Left kidney (tissue), 2 donors: ENCODE measurements around the gene GDF7. TPM values are rescaled to one million over a fixed set of nuclear protein-coding genes. Genes with fewer than 3 reads are reported as not detected.

Experiments used
- DNase-seq: peaks from one replicate; pipeline ENCODE4 v3.0.0-alpha.2; 2013
- polyA plus RNA-seq: library from polyadenylated mRNA; unstranded; fragments of 120-200 nt; gene quantifications from one replicate; pipeline ENCODE4 v1.2.1, GENCODE V29; 2013; ENCODE audit not compliant: insufficient read length

Gene GDF7
- polyA plus RNA-seq, 1 donor = 2.6 TPM

DNA sequence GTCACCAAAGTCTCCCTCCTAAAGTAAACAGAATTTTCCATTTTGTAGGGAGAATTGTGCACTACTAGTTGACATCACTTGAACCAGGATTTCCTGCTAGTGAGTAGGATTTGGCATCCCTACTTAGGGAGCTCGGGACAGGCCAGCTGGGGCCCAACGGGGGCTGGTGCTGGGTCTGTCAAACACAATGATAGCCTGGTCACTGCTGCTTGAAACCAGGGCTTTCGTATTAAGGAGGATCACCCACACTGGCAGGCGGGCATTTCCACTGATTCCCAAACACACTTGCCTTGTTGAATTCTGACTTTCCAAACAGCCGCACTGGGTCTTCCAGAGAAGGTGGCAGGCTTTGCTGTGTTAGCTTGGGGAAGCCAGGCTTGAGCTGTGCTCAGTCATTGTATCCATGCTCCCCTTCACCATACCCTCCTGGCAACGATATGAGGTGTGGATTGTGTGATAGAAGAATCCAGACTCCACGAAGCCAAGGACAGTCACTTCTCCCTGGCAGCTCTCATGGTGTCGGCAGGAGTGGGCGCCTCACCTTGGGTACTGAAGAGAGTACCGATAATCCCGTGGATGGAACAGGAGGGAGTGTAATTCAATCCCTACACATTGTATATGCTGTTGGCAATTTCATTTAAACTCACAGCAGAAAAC is 7.5 kb downstream of the GDF7 start:
- DNase-seq = no peak

DNA sequence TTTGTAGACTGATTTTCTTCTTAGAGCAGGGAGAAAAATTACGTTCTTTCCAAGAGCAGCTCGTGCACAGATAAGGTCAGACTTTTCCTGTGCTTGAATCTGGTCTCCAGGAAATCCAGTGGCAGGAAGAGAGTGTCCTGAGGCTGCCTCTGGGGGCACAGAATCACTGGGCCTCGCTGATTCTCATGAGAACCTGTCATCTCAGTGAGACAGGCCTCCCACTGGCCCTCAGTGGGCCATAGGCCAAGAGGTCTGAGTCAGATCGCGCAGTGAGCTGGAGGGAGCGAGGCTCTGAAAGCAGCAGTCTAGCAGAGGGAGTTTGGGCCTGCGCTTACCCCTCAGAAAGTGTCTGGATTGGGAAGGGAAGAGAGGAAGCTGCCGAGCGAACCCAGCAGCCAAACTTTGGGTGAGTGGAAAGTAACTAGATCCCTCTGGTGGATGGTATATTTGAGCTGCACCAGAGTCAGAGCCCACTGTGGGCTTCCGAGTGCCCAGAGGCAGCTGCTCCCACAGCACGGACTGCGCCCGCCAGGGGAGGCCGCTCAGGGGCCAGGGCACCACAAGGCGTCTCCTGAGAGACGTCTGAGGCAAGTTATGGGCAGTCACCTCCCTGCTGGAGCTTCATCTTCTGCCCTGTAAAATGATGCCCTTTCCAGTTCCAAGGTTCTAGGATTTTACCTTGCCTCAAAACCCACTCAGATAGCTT is 8.2 kb downstream of the GDF7 start:
- no peak for DNase-seq

DNA sequence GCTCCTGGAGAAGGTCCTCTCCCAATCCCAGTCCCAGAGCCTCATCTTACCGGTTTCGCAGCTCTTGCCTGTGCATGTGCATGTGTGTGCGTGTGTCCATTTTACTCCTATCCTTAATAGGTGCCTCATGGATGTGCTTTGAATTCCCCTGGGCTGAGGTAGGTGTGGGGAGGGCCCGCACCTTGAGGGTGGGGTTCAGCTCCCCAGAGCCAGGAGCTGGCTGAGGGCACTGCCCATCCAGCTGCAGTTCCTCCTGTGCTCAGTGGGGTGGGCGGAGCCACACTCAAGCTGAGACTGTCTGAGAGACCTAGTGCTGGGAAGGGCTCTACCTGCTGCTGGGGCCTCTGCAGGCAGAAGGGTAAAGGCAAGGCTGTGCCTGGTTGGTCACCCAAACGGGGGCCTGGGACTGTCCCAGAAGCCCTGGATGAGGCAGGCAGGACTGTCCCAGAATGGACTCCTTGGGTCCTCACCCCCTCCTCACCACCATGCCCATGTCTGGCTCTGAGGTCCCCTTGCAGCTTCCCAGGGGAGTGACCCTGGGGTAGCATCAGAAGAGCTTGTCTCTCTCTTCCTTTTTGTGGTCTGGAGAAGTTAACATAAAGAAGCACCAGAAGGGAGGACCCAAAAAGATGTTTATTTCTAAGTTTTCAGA is 8.9 kb downstream of the GDF7 start:
- no peak for DNase-seq

DNA sequence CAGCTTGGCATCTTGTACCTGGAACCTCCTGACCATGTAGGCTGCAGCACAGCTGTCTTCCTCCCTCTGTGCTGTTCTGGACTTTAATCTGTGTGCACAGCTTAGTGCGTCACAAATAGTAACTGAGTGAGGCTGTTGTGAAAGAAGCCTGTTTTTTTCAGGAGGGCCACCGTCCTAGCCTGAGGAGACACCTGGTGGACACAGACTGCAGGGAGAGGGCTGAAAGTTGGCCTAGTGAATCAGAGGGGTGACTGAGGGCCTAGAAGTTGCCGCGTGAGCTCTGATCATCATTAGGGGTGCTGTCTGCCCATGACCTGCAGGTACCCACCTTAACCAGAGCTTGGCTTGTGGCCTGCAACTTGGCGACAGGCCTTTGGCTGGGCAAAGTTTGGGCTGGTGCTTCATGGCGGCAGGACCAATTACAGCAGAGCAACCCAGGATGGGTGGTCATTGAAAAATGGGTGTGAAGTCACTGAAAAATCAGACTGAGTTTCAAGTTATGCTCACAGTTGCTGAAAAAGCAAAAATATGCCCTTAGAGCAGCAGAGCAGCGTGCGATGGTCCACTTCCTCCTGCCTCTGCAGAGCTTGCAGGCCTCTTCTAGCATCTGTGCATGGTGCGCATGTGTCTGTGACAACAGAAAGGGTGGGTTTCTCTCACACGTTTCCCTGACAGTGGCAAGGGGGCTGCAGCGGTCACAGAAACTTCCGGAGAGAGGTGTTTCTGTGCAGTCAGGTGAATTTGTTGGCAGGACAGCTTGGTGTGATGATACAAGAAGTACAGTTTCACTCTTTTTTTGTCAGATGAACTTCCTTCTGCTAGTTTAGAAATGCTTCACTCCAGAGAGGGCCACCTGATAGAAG is 9.6 kb downstream of the GDF7 start:
- no peak for DNase-seq

DNA sequence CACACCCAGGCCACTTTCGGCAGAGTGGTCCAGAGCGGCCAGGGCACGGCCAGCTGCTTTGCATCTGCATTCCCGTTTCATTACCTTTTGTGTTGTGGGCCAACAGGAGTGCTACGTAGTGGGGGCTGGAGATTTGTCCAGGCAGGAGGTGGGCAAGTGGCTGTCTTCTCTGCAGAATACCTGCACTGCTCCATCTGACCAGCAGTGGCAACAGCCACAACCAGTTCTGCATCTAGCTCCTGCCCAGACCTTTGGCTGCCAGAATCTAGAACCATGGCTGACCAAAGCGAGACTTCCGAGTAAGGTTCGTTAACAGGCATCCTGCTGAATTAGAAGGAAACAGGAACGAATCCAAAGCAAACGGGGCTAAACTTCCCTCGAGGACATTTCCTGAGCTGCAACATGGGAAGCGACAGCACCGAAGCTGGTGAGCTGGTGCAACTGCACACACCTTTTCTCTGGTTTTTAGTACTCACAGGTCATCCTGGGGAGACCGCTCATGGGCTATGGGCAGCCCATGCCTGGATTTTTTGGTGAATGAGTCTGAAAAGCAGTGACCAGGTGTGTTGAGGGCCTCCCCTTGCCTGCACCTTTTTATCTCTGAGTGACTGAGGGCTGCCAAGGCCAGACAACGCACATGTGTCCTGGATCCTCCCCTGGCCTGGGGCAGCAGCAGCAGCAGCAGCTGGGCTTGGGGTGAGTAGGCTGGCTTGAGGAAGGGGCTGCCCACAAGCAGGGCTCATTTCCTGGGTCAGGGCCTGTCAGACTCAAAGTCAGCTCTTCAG is 10.5 kb downstream of the GDF7 start:
- no peak for DNase-seq

DNA sequence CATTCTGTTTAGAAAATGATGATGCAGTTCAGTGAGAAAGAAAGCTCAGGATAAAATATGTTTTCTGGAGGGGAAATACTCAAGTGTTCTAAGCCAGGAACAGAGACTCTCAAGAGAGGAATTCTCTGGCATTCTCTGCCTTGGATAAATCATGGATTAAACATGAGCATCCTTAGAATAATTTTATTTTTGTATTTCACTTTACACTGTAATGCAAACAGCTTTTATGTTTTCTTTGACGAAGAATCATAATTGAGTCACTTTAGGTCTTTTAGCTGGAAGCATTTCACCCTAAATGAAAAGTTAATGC is 11.1 kb downstream of the GDF7 start:
- DNase-seq = no peak

DNA sequence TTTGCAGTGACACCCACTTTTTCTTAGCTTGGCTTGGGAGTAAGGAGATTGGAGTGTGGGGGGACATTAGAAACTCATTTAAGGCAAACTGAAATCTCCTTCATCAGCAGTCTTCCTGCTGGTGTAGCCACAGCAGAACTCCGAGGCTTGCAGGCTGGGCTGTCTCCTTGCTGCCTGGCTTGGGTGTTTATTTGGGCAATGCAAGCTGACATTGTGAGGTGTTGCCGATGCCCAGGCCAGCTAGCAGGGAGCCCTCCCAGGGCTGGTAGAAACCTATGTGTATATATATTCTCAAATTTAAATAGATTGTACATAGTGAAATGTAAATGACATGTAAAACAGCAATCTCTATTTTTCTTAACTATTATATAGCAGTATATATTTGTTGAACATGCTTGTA is 11.8 kb downstream of the GDF7 start:
- DNase-seq = no peak

DNA sequence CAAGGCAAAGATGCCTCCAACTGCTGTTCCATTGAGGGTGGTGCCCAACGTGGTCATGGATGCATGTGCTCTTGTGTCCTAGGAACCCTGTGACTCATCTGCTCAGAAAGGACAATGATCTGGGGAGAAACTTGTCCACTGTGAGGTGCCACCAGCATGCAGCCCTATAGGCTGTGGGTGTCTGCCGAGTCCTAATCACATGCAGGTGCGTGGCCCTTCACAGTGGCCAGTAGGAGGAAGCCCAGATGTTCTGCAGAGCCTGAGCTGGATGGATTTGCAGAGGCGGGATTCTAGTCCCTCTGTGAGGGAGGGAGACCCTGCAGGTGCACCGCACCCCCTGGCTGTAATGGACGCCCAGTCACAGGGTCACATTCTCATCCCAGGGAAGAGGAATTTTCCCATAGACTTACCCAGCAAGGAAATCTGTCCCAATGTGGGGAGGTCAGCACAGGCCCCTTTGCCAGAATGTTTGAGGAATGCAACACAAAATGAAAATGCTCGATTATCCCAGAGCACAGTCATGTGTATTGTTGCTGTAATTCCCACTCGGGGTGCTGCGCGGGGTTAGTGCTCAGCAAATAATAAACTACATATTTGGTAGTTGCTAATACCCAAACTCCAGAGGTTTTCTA is 13.9 kb downstream of the GDF7 start:
- DNase-seq = no peak

DNA sequence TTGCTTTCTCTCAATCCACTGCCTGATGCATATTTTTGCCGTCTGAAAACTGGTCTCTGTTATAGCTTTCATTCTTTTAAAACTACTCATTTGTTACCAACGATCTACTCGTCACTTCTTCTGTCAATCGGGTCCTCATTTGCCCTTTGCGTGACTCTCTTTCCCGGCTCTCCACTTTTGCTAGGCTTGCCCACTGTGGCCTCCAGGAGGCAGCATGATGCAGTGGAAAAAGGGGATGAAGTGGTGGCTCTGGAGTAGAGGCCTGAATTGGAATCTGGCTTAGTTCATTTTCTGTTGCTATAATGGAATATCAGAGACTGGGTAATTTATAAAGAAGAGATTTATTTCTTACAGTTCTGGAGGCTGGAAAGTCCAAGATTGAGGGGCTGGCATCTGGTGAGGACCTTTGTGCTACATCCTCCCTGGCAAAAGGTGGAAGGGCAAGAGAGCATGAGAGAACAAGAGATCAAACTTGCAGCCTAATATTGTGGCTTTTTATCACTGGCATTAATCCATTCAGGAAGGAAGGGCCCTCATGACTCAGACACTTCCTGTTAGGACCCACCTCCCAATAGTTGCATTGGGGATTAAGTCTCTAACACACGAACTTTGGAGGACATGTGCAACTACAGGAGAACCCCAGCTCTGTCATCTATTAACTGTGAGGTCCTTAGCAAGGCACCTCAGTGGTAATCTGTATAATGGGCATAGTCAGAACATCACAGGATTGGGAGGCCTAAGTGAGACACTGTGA is 15.4 kb downstream of the GDF7 start:
- DNase-seq = no peak

DNA sequence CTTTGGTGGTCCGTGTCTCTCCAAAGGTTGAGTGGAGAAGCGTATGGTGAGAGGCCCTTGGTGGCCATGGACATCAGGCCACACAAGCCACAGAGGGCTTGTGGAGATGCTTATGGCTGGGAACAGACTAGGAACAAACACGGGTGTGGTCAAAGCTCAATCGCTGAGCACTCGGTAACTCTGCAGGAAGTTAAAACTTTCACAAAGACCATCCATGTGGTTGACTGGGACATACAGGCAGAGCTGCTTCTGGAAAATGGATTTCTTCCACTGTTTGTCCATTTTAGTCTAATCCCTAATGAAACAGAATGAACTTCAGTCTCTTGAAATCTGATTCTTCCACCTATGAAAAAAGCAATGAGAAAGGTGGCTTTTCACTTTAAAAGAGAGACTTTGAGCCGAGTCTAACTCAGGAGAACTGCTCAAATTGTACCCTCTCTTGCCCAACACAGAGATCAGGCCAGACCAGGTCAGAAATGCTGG is 17.7 kb downstream of the GDF7 start:
- DNase-seq = no peak

DNA sequence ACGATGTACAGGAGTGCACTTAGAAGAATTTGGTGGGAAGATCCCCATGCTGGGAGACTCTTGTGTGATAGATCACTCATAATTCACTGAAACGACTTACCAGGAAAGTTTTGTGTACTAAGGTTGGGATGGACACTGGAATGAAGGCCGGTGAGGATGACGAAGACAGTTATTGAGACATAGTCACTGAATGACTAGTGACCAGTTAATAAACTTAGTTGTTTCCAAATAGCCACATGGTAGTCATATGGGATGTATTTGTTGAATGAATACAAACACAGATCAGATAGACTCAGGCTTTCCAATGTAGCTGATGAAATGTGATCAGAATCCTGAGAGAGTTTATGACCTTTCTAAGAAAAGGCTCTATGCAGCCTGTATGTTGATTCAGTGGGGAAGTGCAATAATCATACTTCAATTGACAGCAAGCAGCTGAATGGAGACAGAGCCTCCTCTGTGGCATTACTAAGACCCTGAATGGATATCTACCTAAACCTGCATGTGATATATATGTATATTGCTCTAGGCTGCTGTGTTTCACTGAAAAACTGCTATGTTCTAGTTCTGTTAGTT is 20.4 kb downstream of the GDF7 start:
- no peak for DNase-seq

DNA sequence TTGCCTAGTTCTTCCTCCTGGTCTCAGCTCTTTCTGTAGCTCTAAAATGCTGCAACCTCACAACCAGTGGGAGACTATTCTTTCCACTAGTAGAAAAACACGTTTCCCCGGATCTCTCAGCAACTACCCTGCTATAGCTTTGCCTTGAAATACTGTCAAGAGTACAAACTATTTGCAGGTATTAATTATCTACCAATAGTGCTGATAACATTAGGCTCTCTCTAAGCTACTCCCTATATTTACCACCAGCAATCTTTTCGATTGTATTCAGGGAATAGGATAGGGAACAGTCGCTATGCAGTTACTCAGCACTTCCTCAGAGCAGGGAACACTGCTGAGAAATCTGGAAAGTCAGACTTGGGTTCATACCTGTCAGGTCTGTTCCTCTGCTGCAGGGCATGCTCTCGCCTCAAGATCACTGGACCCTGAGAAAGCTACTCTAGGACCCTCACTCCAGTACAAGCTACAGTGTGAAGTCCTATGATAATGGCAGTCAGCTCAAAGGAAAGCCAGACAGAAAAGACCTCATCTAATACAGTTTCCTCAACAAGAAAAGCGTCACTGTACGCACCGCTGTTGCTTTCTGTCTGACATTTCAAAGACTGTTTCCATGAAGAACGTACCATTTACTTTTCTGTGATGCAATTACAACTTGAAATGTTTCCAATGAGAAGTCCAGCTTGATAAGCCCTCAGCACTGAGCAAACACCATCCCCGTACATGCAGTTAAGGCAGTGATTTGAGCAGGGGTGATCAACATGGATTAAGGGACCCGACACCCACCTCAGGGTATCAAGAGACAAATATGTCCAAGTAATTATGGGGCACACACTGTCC is 22.7 kb downstream of the GDF7 start:
- DNase-seq = no peak

DNA sequence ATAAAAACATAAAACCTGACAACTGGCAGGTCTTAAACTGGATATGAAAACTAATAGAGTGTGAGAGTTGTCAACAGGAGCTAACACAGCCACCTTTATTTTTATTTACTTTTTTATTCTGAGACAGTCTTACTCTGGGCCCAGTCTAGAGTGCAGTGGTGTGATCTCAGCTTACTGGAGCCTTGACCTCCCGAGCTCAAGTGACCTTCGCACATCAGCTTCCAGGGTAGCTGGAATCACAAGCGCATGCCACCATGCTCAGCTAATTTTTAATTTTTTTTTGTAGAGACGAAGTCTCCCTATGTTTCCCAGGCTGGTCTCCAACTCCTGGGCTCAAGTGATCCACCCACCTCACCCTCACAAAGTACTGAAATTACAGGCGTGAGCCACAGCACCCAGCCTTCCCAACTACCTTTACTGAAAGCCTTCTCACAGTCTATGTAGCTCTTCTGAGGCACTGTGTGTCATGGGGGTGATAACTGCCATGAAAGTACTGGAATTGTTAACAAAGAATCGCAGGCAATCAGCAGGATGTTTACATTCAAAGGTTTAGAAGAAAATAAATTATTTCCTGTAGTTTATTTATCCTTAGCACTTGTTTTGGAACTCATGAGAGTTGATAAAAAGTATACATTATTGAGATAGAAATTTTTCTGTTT is 24.3 kb downstream of the GDF7 start:
- no peak for DNase-seq

DNA sequence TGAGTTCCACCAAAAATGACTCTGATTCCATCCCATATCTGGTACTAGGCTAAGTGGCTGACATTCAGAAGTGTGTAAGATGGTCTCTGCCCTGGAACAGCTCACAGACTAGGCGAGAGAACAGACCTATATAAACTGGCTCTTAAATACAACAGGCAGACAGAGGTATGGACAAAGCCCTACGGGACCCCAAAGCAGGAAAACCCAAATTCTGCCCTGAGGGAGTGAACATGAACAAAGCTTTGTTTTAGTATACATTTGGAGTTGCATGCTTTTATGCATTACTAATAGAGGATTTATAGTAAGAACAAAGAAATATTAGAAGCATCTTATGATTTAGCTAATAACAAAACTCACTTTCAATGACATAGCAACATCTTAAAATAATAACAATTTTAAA is 25.1 kb downstream of the GDF7 start:
- DNase-seq = no peak

DNA sequence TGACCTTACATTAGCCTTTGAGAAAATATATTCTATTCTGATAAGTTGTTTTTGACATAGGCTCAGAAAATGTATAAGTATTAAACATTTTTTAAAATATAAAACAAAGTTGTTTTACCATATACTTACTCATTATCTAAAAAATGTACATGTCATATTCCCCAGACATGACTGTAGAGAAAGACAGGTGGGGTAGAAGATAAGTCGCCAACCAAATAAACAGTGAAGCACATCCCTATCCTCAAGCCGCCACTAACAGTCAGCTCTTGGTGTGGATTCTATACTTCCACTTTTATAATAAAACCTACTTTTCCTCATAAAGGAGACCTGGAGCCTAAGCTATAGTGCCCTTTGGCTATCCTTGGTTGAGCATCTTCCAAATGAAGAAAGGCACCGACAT is 26.4 kb downstream of the GDF7 start:
- DNase-seq = no peak

DNA sequence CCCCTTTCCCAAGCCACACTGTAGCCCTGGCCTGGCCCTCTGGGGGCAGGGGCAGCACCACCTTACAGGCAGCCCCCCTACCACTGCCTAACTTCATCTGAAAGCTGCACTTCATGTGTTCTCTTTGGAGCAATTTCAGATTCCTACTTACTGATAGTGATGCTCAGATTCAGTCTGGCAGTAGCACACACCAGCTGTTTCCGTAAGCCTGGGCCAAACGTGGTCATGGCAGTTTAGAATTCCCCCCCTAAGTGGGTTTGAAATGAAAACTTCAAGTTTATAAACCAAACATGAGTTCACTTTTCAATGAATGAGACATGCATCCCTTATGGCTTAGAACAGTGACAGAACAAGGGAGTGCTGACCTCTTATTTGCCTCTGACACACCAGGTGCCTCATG is 29.4 kb downstream of the GDF7 start:
- DNase-seq = no peak

DNA sequence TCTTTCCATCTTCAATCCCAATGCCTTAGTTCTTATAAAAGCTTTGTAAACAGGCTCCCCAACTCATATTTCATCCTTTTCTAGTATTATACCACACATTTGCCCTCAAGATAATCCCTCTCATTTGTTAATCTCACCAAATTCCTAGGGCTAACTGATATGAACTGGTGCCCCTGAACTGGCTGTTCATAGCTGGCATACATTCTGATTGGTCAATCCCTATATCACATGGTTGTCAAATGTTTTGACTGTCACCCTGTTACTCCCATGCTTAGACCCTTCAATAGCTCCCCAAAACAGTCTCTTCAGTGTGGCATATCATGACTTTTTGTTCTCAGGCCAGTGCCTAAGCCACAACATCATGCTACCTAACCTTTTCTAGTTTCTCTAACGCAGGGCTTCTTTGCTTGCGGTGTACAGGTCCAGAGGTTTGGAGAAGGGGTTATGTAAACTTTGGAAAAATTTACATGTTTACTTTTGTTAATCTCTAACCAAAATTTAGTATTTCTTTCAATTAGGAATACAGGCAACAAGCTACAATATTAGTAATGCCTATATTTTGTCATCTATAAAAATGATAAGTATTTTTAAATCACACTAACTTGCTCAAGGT is 30.5 kb downstream of the GDF7 start:
- no peak for DNase-seq

DNA sequence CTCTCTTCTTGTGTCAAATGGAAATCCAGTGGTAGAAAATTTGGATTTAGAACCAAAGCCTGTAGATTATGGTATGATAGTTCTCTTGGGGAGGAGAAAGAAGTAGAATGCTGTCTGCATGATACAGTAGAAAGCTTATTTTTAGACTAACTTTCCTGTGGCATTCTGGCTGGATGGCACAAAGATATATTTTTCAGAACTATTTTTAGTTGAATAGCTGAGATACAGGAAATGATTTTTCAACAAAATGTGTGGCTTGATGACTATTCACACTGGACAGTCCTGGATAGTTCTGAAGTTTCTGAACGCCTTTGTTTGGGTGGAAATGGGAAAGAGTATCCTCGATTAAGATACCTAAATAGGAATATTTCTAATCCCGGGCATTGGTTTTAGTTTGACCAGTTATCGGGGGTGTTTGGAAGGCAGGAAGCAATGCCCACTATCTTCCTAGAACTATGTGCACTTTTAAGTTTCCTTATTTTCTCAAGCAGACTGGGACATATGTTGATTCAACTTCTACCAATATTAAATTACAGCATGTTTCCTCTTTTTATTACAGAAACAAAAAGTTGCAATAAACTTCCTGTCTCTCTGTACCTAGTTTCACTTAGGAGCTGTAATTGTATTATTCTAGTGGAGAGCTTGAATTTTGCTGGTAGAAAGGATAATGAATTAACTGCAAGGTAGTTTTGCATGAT is 32.1 kb downstream of the GDF7 start:
- no peak for DNase-seq
